Lung (tissue), 12 donors: ENCODE measurements around the gene SELENOW. TPM values are rescaled to one million over a fixed set of nuclear protein-coding genes. Genes with fewer than 3 reads are reported as not detected.
A peak's percentile ranks its signal among the peaks of the same experiment; 100 is the strongest.
"Not testable (repeated sequence)": the region's sequence is repeated elsewhere in the genome, so short reads cannot be mapped to it uniquely, and the experiment has no call there.

Source experiments
- ATAC-seq: fragments of 200-7000 bp; cut with Tn5 transposase; one replicate; pipeline ENCODE4 v1.9.1; 2020; ENCODE audit warnings: moderate number of reproducible peaks; ENCODE audit not compliant: insufficient read depth, low FRiP score
- DNase-seq, 3 donors: peaks; one replicate each; pipeline ENCODE4 v3.0.0-alpha.2; 2013 to 2017
- H3K27ac ChIP-seq, 2 donors: one replicate each; pipeline ENCODE4 v1.5.1; 2013; ENCODE audit warnings: mild to moderate bottlenecking in 2 of 2, moderate library complexity in 2 of 2, control low read depth in 1 of 2, inconsistent platforms in 1 of 2, low read depth in 1 of 2, low read length in 1 of 2
- H3K27me3 ChIP-seq, 3 donors: one replicate each; pipeline ENCODE4 v1.5.1; 2013; ENCODE audit warnings: low read length in 2 of 3; ENCODE audit not compliant: control insufficient read depth in 3 of 3, insufficient read depth in 3 of 3
- H3K36me3 ChIP-seq, 4 donors: one replicate each; pipeline ENCODE4 v1.5.1; 2013; ENCODE audit warnings: low read length in 4 of 4, mild to moderate bottlenecking in 1 of 4, moderate library complexity in 1 of 4; ENCODE audit not compliant: control insufficient read depth in 4 of 4, insufficient read depth in 4 of 4
- H3K4me1 ChIP-seq, 5 donors: one replicate each; pipeline ENCODE4 v1.5.1; 2013; ENCODE audit warnings: low read length in 5 of 5, mild to moderate bottlenecking in 2 of 5, moderate library complexity in 1 of 5; ENCODE audit not compliant: control insufficient read depth in 5 of 5, insufficient read depth in 5 of 5
- H3K4me3 ChIP-seq: one replicate; pipeline ENCODE4 v1.5.1; 2013; ENCODE audit warnings: mild to moderate bottlenecking, control low read depth, moderate library complexity
- H3K9ac ChIP-seq, 2 donors: one replicate each; pipeline ENCODE4 v1.5.1; 2013; ENCODE audit warnings: low read length in 2 of 2, control low read depth in 1 of 2; ENCODE audit not compliant: insufficient read depth in 1 of 2
- H3K9me3 ChIP-seq, 4 donors: one replicate each; pipeline ENCODE4 v1.5.1; 2013; ENCODE audit warnings: low read length in 3 of 4, mild to moderate bottlenecking in 1 of 4, moderate library complexity in 1 of 4; ENCODE audit not compliant: control insufficient read depth in 4 of 4, insufficient read depth in 3 of 4
- CTCF ChIP-seq: IDR thresholded peaks from 2 replicates; pipeline ENCODE4 v1.5.1; 2012; ENCODE audit warnings: mild to moderate bottlenecking; ENCODE audit errors: control extremely low read depth, extremely low read depth
- WGBS, 2 donors: extraction: QIAGEN DNeasy Blood & Tissue Kit; methylation state at CpG; one replicate each; pipeline ENCODE4 v1.1.7; 2013; 5-methylcytosine and 5-hydroxymethylcytosine counted together
- polyA plus RNA-seq, 2 donors: library from polyadenylated mRNA; stranded (reverse); fragments of 200-250 nt; gene quantifications; one replicate each; pipeline ENCODE4 v1.2.1, GENCODE V29; 2013
- total RNA-seq, 2 donors: library from RNA; depleted of rRNA in 1 of 2; stranded (reverse); fragments of >200 nt in 1 of 2; gene quantifications; one replicate each; pipeline ENCODE4 v1.2.1, GENCODE V29; 2014 to 2021
- donor health status: control.
- donor health status: control.
- donor health status: Bipolar disorder and iron deficiency.
- donor health status: healthy.
- donor health status: DM: yes; HTN: yes; CAD: no.

SELENOW gene
- total and polyA plus RNA-seq, 4 donors, result 104 to 532 (median 346) TPM

GRCh38 chr19:47745010-47745901, 33.2 kb upstream of the SELENOW start, which contains the start of gene NOP53:
Gene NOP53 (plus strand): TSS chr19:47745546. CDS start chr19:47745560, 14 bp downstream.
- H3K9ac ChIP-seq, result peak within 1 kb of the TSS in 1 of 2 donors; percentile 77
- no peaks in the 10 kb centered on the region for H3K27me3 ChIP-seq
- H3K9me3 ChIP-seq, result peaks cover 0 to 2% (median 0%) of the 10 kb centered on the region in 4 donors
- peaks cover 0 to 37% (median 24%) of the 10 kb centered on the region in 4 donors for H3K36me3 ChIP-seq
- 4 to 5% methylated on average over 46 to 53 of the region's 53 CpGs for WGBS, 2 donors
- H3K27ac ChIP-seq, result peak within 1 kb of the TSS; percentile 99
- H3K4me1 ChIP-seq, result peaks cover 7 to 23% (median 9%) of the 10 kb centered on the region in 5 donors
- TF ChIP-seq CTCF, result no peak
- peak; percentile 98 to 99 (median 99) for DNase-seq
- peak within 1 kb of the TSS; percentile 70 for H3K4me3 ChIP-seq
- ATAC-seq, result peak; percentile 48

GRCh38 chr19:47746129-47746528, 32.4 kb upstream of the SELENOW start:
- DNase-seq, H3K4me3 ChIP-seq, H3K9me3 ChIP-seq, H3K27me3 ChIP-seq, H3K27ac ChIP-seq, ATAC-seq, H3K9ac ChIP-seq: not testable (repeated sequence)
- H3K36me3 ChIP-seq, result peaks cover 4 to 41% (median 29%) of the 10 kb centered on the region in 4 donors
- 64 to 73% methylated on average over 17 of the region's 17 CpGs for WGBS, 2 donors
- H3K4me1 ChIP-seq, result peaks cover 7 to 23% (median 9%) of the 10 kb centered on the region in 5 donors

GRCh38 chr19:47749326-47749725, 29.2 kb upstream of the SELENOW start:
- H3K4me1 ChIP-seq, result peaks cover 0 to 9% (median 4%) of the 10 kb centered on the region in 5 donors
- ATAC-seq (no peak), DNase-seq (no peak)
- H3K9me3 ChIP-seq, result no peaks in the 10 kb centered on the region
- H3K27ac ChIP-seq, result no peak overlapping the region
- H3K27me3 ChIP-seq, result no peaks in the 10 kb centered on the region
- WGBS, 2 donors, result 85 to 86% methylated on average over 3 of the region's 3 CpGs
- H3K36me3 ChIP-seq, result peaks cover 17 to 59% (median 37%) of the 10 kb centered on the region in 4 donors
- no peak overlapping the region for H3K4me3 ChIP-seq
- TF ChIP-seq CTCF, result no peak
- H3K9ac ChIP-seq, result no peak overlapping the region

GRCh38 chr19:47750752-47751151, 27.8 kb upstream of the SELENOW start:
- no peak overlapping the region for H3K4me3 ChIP-seq
- ATAC-seq, result no peak
- H3K27me3 ChIP-seq, result no peaks in the 10 kb centered on the region
- no peak overlapping the region for H3K27ac ChIP-seq
- DNase-seq, result no peak
- H3K4me1 ChIP-seq, result peaks cover 0 to 9% (median 0%) of the 10 kb centered on the region in 5 donors
- H3K9ac ChIP-seq, result no peak overlapping the region
- no peak for TF ChIP-seq CTCF
- peaks cover 24 to 73% (median 39%) of the 10 kb centered on the region in 4 donors for H3K36me3 ChIP-seq
- no peaks in the 10 kb centered on the region for H3K9me3 ChIP-seq
- 94 to 97% methylated on average over 18 of the region's 18 CpGs for WGBS, 2 donors
